ENCODE data around the gene IFNA2. TPM values are rescaled to one million over a fixed set of nuclear protein-coding genes. Genes with fewer than 3 reads are reported as not detected.
A peak's percentile ranks its signal among the peaks of the same experiment; 100 is the strongest.
"Not testable (repeated sequence)": the region's sequence is repeated elsewhere in the genome, so short reads cannot be mapped to it uniquely, and the experiment has no call there.

Gene IFNA2
- not detected in 2 replicates for total RNA-seq (2014; rRNA removed; shearing (Covaris generic))
- not detected in 2 replicates for polyA plus RNA-seq (2015; cell fraction: cytosol; rRNA removed)
- polyA plus RNA-seq (2015; cell fraction: nucleus; rRNA removed), result not detected in 2 replicates

GRCh38 chr9:21385131-21385670, at the start of gene IFNA2:
TSS of gene IFNA2 (minus strand) at chr9:21385398. CDS start at chr9:21385329, 69 bp downstream.
- in situ Hi-C loops (cut with HindIII; ENCODE audit: low pct_unique_long_range_greater_than_20kb, low sequenced_read_pairs), result no loop called here
- DNase-seq (ENCODE audit: low read depth, low spot score), result no peak

- in situ Hi-C loops (cut with HindIII; ENCODE audit: low pct_unique_long_range_greater_than_20kb, low sequenced_read_pairs), result not testable (repeated sequence)
- peak; percentile 13 for DNase-seq (ENCODE audit: low read depth, low spot score)
Observed at GRCh38 chr9:21435015-21435383, 49.8 kb upstream of the IFNA2 start.

- in situ Hi-C loops (cut with HindIII; ENCODE audit: low pct_unique_long_range_greater_than_20kb, low sequenced_read_pairs), result no loop called here
- peak; percentile 71 for DNase-seq (ENCODE audit: low read depth, low spot score)
Observed at GRCh38 chr9:21434202-21435014, 49.2 kb upstream of the IFNA2 start.

- in situ Hi-C loops (cut with HindIII; ENCODE audit: low pct_unique_long_range_greater_than_20kb, low sequenced_read_pairs), result no loop called here
- peak; percentile 22 for DNase-seq (ENCODE audit: low read depth, low spot score)
Observed at GRCh38 chr9:21432672-21433425, 47.7 kb upstream of the IFNA2 start.

- DNase-seq (ENCODE audit: low read depth, low spot score), result no peak
- in situ Hi-C loops (cut with HindIII; ENCODE audit: low pct_unique_long_range_greater_than_20kb, low sequenced_read_pairs), result no loop called here
Observed at GRCh38 chr9:21429191-21429590, 44.0 kb upstream of the IFNA2 start.

GRCh38 chr9:21428235-21428634, 43.0 kb upstream of the IFNA2 start:
- in situ Hi-C loops (cut with HindIII; ENCODE audit: low pct_unique_long_range_greater_than_20kb, low sequenced_read_pairs), result no loop called here
- no peak for DNase-seq (ENCODE audit: low read depth, low spot score)

GRCh38 chr9:21415493-21416267, 30.5 kb upstream of the IFNA2 start:
- DNase-seq (ENCODE audit: low read depth, low spot score), result no peak
- in situ Hi-C loops (cut with HindIII; ENCODE audit: low pct_unique_long_range_greater_than_20kb, low sequenced_read_pairs), result no loop called here

GRCh38 chr9:21414220-21414940, 29.2 kb upstream of the IFNA2 start:
- no peak for DNase-seq (ENCODE audit: low read depth, low spot score)
- in situ Hi-C loops (cut with HindIII; ENCODE audit: low pct_unique_long_range_greater_than_20kb, low sequenced_read_pairs), result no loop called here

- in situ Hi-C loops (cut with HindIII; ENCODE audit: low pct_unique_long_range_greater_than_20kb, low sequenced_read_pairs), result no loop called here
- DNase-seq (ENCODE audit: low read depth, low spot score), result peak; percentile 53
Observed at GRCh38 chr9:21413624-21414023, 28.4 kb upstream of the IFNA2 start.

- DNase-seq (ENCODE audit: low read depth, low spot score), result no peak
- in situ Hi-C loops (cut with HindIII; ENCODE audit: low pct_unique_long_range_greater_than_20kb, low sequenced_read_pairs), result no loop called here
Observed at GRCh38 chr9:21413151-21413550, 28.0 kb upstream of the IFNA2 start.

GRCh38 chr9:21412107-21412506, 26.9 kb upstream of the IFNA2 start:
- in situ Hi-C loops (cut with HindIII; ENCODE audit: low pct_unique_long_range_greater_than_20kb, low sequenced_read_pairs), result no loop called here
- no peak for DNase-seq (ENCODE audit: low read depth, low spot score)

- in situ Hi-C loops (cut with HindIII; ENCODE audit: low pct_unique_long_range_greater_than_20kb, low sequenced_read_pairs), result no loop called here
- no peak for DNase-seq (ENCODE audit: low read depth, low spot score)
Observed at GRCh38 chr9:21408817-21409216, 23.6 kb upstream of the IFNA2 start, which contains the start of gene IFNA8. TSS of gene IFNA8 (plus strand) at chr9:21409117. CDS start at chr9:21409177, 60 bp downstream.

GRCh38 chr9:21404146-21404545, 18.9 kb upstream of the IFNA2 start:
- in situ Hi-C loops (cut with HindIII; ENCODE audit: low pct_unique_long_range_greater_than_20kb, low sequenced_read_pairs), result no loop called here
- no peak for DNase-seq (ENCODE audit: low read depth, low spot score)

- in situ Hi-C loops (cut with HindIII; ENCODE audit: low pct_unique_long_range_greater_than_20kb, low sequenced_read_pairs), result no loop called here
- peak; percentile 19 for DNase-seq (ENCODE audit: low read depth, low spot score)
Observed at GRCh38 chr9:21402386-21403251, 17.4 kb upstream of the IFNA2 start.

- in situ Hi-C loops (cut with HindIII; ENCODE audit: low pct_unique_long_range_greater_than_20kb, low sequenced_read_pairs), result no loop called here
- DNase-seq (ENCODE audit: low read depth, low spot score), result no peak
Observed at GRCh38 chr9:21399956-21400355, 14.8 kb upstream of the IFNA2 start.

GRCh38 chr9:21398955-21399489, 13.8 kb upstream of the IFNA2 start:
- DNase-seq (ENCODE audit: low read depth, low spot score), result no peak
- in situ Hi-C loops (cut with HindIII; ENCODE audit: low pct_unique_long_range_greater_than_20kb, low sequenced_read_pairs), result no loop called here

Data from SK-MEL-5 (cell line).